ENCODE measurements around the gene LPIN2.
"Not testable (repeated sequence)": the region's sequence is repeated elsewhere in the genome, so short reads cannot be mapped to it uniquely, and the experiment has no call there.

LPIN2 gene

DNA sequence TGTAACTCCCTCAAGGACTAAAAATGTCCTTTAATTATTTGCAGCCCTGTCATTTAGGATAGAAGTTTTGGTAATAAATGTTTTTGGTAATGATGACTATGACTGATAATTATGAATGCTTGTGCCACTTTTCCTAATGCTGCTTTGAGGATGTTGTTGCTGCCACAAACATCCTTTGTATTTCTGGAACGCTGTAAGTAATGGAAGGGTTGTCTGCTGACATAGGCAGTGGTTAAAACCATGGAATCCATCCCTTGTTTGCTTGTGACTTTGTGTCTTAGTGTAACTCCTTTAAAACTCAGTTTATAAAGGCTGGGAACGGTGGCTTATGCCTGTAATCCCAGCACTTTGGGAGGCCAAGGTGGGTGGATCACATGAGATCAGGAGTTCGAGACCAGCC, 19.8 kb upstream of the LPIN2 start:
- no peak for DNase-seq (ENCODE audit: extremely low read depth, low read depth)
- TF ChIP-seq, protein P1, sequence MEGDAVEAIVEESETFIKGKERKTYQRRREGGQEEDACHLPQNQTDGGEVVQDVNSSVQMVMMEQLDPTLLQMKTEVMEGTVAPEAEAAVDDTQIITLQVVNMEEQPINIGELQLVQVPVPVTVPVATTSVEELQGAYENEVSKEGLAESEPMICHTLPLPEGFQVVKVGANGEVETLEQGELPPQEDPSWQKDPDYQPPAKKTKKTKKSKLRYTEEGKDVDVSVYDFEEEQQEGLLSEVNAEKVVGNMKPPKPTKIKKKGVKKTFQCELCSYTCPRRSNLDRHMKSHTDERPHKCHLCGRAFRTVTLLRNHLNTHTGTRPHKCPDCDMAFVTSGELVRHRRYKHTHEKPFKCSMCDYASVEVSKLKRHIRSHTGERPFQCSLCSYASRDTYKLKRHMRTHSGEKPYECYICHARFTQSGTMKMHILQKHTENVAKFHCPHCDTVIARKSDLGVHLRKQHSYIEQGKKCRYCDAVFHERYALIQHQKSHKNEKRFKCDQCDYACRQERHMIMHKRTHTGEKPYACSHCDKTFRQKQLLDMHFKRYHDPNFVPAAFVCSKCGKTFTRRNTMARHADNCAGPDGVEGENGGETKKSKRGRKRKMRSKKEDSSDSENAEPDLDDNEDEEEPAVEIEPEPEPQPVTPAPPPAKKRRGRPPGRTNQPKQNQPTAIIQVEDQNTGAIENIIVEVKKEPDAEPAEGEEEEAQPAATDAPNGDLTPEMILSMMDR (IDR thresholded peaks at IDR 0.05; ENCODE audit: low read depth, low read length), result no peak

DNA sequence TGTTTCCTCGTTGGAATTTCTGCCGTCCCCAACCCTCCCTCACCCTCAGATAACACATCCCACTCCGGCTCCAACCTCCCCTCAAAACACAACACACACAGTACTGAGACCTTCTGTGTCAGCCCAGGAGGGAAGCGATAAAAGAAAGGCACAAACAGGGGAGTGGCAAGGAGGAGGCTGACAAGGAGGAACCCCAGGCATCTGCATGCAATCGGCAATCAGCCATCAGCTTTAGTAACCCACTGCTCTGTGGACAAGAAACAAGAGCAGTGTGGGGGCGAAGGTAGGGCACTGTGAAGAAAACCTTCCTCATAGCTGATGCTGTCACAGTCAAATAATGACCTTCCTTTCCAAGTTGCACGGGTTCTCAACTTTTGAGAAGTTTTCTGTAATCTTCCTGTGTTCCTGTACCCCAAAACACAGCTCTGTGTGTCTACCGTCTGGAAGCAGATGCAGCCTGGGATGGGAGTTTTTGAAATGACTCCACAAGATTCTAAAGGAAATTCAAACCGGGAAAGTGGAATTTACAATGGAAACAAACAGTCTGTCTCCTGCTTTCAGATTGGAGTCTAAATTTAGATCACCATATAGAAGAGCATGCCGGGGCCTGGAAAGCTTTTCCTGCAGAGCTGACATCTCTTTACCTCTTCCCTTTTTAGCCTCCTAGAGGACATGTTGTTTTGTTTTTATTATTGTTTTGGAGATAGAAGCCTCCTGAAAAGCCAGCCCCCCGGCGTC, 16.4 kb upstream of the LPIN2 start:
- no peak for DNase-seq (ENCODE audit: extremely low read depth, low read depth)
- TF ChIP-seq, protein P1 (IDR thresholded peaks at IDR 0.05; ENCODE audit: low read depth, low read length), result no peak

- not testable (repeated sequence) for DNase-seq (ENCODE audit: extremely low read depth, low read depth)
These were observed 15.2 kb upstream of the LPIN2 start for GRCh38 chr18:3028115-3028514.

GRCh38 chr18:3027370-3027891, 14.5 kb upstream of the LPIN2 start:
- TF ChIP-seq, protein P1 (IDR thresholded peaks at IDR 0.05; ENCODE audit: low read depth, low read length), result no peak
- DNase-seq (ENCODE audit: extremely low read depth, low read depth), result no peak

- no peak for DNase-seq (ENCODE audit: extremely low read depth, low read depth)
- TF ChIP-seq, protein P1 (IDR thresholded peaks at IDR 0.05; ENCODE audit: low read depth, low read length), result no peak
These were observed 12.6 kb upstream of the LPIN2 start for GRCh38 chr18:3025544-3025943.

DNA sequence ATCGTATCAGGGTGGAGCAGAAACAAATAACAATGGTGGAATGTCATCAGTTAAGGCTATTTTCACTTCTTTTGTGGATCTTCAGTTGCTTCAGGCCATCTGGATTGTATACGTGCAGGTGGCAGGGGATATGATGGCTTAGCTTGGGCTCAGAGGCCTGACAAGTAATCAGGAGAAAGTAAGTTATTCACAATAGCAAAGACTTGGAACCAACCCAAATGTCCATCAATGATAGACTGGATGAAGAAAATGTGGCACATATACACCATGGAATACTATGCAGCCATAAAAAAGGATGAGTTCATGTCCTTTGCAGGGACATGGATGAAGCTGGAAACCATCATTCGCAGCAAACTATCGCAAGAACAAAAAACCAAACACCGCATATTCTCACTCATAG, 10.7 kb upstream of the LPIN2 start:
- DNase-seq (ENCODE audit: extremely low read depth, low read depth), result not testable (repeated sequence)

GRCh38 chr18:3016585-3017297, 3.8 kb upstream of the LPIN2 start:
- no peak for DNase-seq (ENCODE audit: extremely low read depth, low read depth)
- TF ChIP-seq, protein P1 (IDR thresholded peaks at IDR 0.05; ENCODE audit: low read depth, low read length), result no peak

DNA sequence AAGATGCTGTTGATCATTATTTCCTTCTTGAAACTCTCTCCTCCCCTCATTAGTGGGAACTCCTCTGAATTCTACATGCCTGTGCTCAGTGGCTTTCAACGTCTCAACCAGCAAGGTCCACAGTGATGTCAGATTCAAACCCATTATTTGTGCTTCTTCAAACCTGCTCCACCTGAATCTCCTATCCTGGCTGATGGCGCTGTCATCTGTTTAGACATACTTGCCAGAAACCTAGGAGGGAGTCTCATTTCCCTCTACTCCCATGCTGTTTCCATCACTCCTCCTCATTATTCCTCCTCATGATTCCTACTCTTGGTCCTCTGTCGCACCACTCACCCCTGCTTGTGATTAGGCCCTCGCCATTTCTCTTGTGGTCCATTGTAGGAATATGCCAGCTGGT, 2.9 kb upstream of the LPIN2 start:
- TF ChIP-seq, protein P1 (IDR thresholded peaks at IDR 0.05; ENCODE audit: low read depth, low read length), result no peak
- DNase-seq (ENCODE audit: extremely low read depth, low read depth), result no peak
